ACC112 (cell line): ENCODE measurements around the gene LRTM1.

Experiments
- H2AFZ ChIP-seq: fragments of 200-600 bp; sonication (generic); one replicate; pipeline ENCODE4 v1.6.0; 2017; ENCODE audit warnings: antibody characterized with exemption, low read length; ENCODE audit not compliant: unreplicated experiment
- H3K27ac ChIP-seq: fragments of 200-600 bp; sonication (generic); 2 replicates; pipeline ENCODE4 v1.5.1; 2014; ENCODE audit warnings: low read depth, mild to moderate bottlenecking, antibody characterized with exemption, low read length, moderate library complexity
- H3K27me3 ChIP-seq: fragments of 200-600 bp; sonication (generic); 2 replicates; pipeline ENCODE4 v1.6.1; 2014; ENCODE audit warnings: mild to moderate bottlenecking, antibody characterized with exemption, low read length, moderate library complexity, mixed read lengths; ENCODE audit not compliant: insufficient read depth
- H3K36me3 ChIP-seq: fragments of 200-600 bp; sonication (generic); 2 replicates; pipeline ENCODE4 v1.6.1; 2016; ENCODE audit warnings: mild to moderate bottlenecking, antibody characterized with exemption, low read length, moderate library complexity, mixed read lengths; ENCODE audit not compliant: insufficient read depth
- H3K4me1 ChIP-seq: fragments of 200-600 bp; sonication (generic); one replicate; pipeline ENCODE4 v1.6.1; 2016; ENCODE audit warnings: low read length, mixed read lengths; ENCODE audit not compliant: insufficient read depth, unreplicated experiment, control insufficient read depth
- H3K4me3 ChIP-seq: fragments of 200-600 bp; sonication (generic); 2 replicates; pipeline ENCODE4 v1.5.1; 2014; ENCODE audit warnings: mild to moderate bottlenecking, low read depth, low read length
- H3K79me2 ChIP-seq: fragments of 200-600 bp; sonication (generic); one replicate; pipeline ENCODE4 v1.6.0; 2016; ENCODE audit warnings: low read length; ENCODE audit not compliant: control insufficient read depth, unreplicated experiment, insufficient read depth

The LRTM1 gene

GRCh38 chr3:54874816-54875556 is 52.9 kb downstream of the LRTM1 start:
- Histone ChIP-seq H3K79me2 (no peaks in the 10 kb centered on the region), H3K4me3 (no peak overlapping the region), H3K27me3 (peaks cover 4% of the 10 kb centered on the region; the same call in 1 of the 2 replicates), H3K27ac (no peak overlapping the region), H3K4me1 (no peaks in the 10 kb centered on the region), H3K36me3 (no peaks in the 10 kb centered on the region), H2AFZ (no peak overlapping the region)

- Histone ChIP-seq H3K79me2 (no peaks in the 10 kb centered on the region), H3K36me3 (no peaks in the 10 kb centered on the region), H3K27me3 (peaks cover 4% of the 10 kb centered on the region; the same call in 1 of the 2 replicates), H3K4me1 (no peaks in the 10 kb centered on the region), H2AFZ (no peak overlapping the region), H3K27ac (no peak overlapping the region), H3K4me3 (no peak overlapping the region)
Observed at GRCh38 chr3:54873059-54874010, 54.5 kb downstream of the LRTM1 start.

DNA sequence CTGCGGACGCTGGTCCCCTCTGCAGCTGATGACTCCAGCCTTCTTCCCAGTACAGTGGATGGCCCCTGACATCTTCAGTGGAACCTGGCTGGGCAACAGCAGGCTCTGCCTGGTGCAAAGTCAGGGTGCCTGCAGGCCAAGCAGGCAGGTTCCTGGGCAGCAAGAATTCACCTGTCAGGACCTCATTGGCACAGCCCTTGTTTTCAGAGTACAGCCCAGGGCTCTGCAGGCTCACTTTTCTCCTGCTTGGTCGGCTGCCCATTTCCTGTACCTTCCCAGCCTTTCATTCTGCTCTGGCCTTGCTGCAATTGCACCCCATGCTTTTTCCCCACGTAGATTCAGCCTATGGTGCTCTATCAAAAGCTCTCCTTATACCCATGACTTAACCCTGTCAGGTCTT is 56.0 kb downstream of the LRTM1 start:
- Histone ChIP-seq H3K27me3 (no peaks in the 10 kb centered on the region), H3K36me3 (no peaks in the 10 kb centered on the region), H3K4me1 (no peaks in the 10 kb centered on the region), H2AFZ (no peak overlapping the region), H3K4me3 (no peak overlapping the region), H3K27ac (no peak overlapping the region), H3K79me2 (no peaks in the 10 kb centered on the region)

DNA sequence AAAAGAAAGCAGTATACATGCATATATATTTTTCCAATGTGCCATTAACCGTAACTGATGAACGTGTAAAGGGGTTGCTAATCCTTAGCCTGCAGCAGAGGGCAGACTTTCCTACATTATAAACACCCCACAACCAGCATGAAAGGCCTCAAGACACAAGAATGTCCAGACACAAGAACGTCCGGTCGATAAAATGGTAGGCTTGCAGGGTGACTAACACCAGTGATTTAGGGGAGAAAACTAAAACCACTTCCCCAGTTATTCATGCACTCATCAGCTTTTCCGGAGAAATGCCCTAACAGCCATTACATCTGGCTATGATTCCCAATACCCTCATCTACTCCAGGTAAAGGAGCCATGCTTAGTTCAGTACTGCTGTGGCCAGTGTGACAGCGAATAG is 57.4 kb downstream of the LRTM1 start:
- Histone ChIP-seq H3K36me3 (no peaks in the 10 kb centered on the region), H2AFZ (no peak overlapping the region), H3K27ac (no peak overlapping the region), H3K27me3 (no peaks in the 10 kb centered on the region), H3K4me3 (no peak overlapping the region), H3K4me1 (no peaks in the 10 kb centered on the region), H3K79me2 (no peaks in the 10 kb centered on the region)
